Calu3 (cell line): Measurements from ENCODE around the gene PIGBOS1. TPM values are rescaled to one million over a fixed set of nuclear protein-coding genes. Genes with fewer than 3 reads are reported as not detected.

Experiments used
- BruUV-seq: library from RNA; stranded (reverse); fragments of 400-500 nt; replicated peaks from 2 replicates; lab custom pipeline; 2021; lab: Mats Ljungman, UMichigan
- CTCF ChIA-PET: fragments of 300-600 bp; sonication (Branson Sonifier 250); formaldehyde crosslinking; loops from one replicate; lab custom pipeline; 2022; ENCODE audit warnings: antibody characterized with exemption; lab: Charles Lee
- DNase-seq: peaks from one replicate; pipeline ENCODE4 v3.0.0; 2022
- H3K27ac Mint-ChIP-seq: one replicate; pipeline ENCODE4 v1.8.0; 2022; ENCODE audit warnings: mixed read lengths; ENCODE audit not compliant: unreplicated experiment
- H3K27me3 Mint-ChIP-seq: one replicate; pipeline ENCODE4 v1.8.0; 2022; ENCODE audit warnings: mixed read lengths; ENCODE audit not compliant: unreplicated experiment
- H3K36me3 Mint-ChIP-seq: one replicate; pipeline ENCODE4 v1.8.0; 2022; ENCODE audit warnings: mild to moderate bottlenecking, moderate library complexity, mixed read lengths; ENCODE audit not compliant: insufficient read depth, unreplicated experiment
- H3K4me1 Mint-ChIP-seq: one replicate; pipeline ENCODE4 v1.8.0; 2022; ENCODE audit warnings: mild to moderate bottlenecking, low read depth, mixed read lengths; ENCODE audit not compliant: unreplicated experiment
- H3K4me3 Mint-ChIP-seq: one replicate; pipeline ENCODE4 v1.8.0; 2022; ENCODE audit warnings: mild to moderate bottlenecking, low read depth, moderate library complexity, mixed read lengths; ENCODE audit not compliant: unreplicated experiment
- H3K9me3 Mint-ChIP-seq: one replicate; pipeline ENCODE4 v1.8.0; 2022; ENCODE audit warnings: low read depth, mixed read lengths; ENCODE audit not compliant: unreplicated experiment
- intact Hi-C: fragments of 100-400 bp; cut with micrococcal nuclease; formaldehyde crosslinking; loops from one replicate; pipeline ENCODE4 v1.10.0; 2022; ENCODE audit not compliant: unreplicated experiment
- total RNA-seq: library from RNA; stranded (reverse); gene quantifications from 2 replicates; pipeline ENCODE4 v1.2.3, GENCODE V29; 2022
- TF ChIP-seq, protein P1 (sequence below): fragments of 200-600 bp; IDR thresholded peaks from one replicate; pipeline ENCODE4 v1.8.0; 2022; ENCODE audit warnings: antibody characterized with exemption; ENCODE audit not compliant: unreplicated experiment

The PIGBOS1 gene
- total RNA-seq, 1 experiment from 2014 or later = 16.6 TPM

DNA sequence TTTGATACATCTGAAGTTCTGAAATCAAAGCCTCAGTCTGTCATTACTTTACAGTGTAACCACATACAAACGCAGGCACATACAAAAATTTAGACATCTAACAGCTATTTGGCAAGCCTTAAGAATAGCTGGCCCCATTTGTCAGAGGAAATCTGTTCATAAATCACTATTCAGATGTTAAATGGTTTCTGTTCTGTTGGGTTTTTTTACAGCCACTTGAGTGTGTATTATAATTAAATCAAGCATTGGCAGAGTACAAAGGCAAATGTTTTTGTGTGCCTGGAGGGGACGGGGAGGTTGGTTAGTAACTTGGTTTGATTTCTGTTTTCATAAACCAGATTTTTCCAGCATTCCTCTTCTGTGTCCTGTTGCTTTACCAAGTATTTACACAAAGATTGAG is 24.2 kb upstream of the PIGBOS1 start:
- intact Hi-C loops = no loop called here

DNA sequence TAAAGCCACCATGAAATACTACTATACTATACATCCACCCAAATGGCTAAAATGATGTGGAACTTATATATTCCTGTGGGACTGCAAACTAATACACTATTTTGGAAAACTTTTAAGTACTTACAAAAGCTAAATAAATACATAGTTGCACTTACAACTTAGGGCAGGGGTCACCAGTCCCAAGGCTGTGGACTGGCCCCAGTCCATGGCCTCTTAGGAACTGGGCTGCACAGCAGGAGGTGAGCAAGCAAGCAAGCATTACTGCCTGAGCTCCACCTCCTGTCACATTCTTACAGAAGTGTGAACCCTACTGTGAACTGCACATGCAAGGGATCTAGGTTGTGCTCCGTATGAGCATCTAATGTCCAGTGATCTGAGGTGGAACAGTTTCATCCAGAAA is 18.2 kb upstream of the PIGBOS1 start:
- Mint-ChIP-seq H3K27ac (no peak overlapping the region), H3K4me1 (no peaks in the 10 kb centered on the region), H3K9me3 (no peaks in the 10 kb centered on the region), H3K27me3 (no peaks in the 10 kb centered on the region), H3K4me3 (no peak overlapping the region), H3K36me3 (no peaks in the 10 kb centered on the region)
- TF ChIP-seq, protein P1, sequence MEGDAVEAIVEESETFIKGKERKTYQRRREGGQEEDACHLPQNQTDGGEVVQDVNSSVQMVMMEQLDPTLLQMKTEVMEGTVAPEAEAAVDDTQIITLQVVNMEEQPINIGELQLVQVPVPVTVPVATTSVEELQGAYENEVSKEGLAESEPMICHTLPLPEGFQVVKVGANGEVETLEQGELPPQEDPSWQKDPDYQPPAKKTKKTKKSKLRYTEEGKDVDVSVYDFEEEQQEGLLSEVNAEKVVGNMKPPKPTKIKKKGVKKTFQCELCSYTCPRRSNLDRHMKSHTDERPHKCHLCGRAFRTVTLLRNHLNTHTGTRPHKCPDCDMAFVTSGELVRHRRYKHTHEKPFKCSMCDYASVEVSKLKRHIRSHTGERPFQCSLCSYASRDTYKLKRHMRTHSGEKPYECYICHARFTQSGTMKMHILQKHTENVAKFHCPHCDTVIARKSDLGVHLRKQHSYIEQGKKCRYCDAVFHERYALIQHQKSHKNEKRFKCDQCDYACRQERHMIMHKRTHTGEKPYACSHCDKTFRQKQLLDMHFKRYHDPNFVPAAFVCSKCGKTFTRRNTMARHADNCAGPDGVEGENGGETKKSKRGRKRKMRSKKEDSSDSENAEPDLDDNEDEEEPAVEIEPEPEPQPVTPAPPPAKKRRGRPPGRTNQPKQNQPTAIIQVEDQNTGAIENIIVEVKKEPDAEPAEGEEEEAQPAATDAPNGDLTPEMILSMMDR = no peak
- no TSS peak for BruUV-seq
- intact Hi-C loops = no loop called here
- CTCF ChIA-PET = no interaction called here
- no peak for DNase-seq

More for the DNA sequence above, 24.2 kb upstream of the PIGBOS1 start:
- H3K36me3 Mint-ChIP-seq = peaks cover 10% of the 10 kb centered on the region
- no peaks in the 10 kb centered on the region for H3K9me3 Mint-ChIP-seq
- no peak for DNase-seq
- no peaks in the 10 kb centered on the region for H3K27me3 Mint-ChIP-seq
- H3K4me1 Mint-ChIP-seq = no peaks in the 10 kb centered on the region
- no TSS peak for BruUV-seq
- TF ChIP-seq, protein P1 = no peak
- H3K27ac Mint-ChIP-seq = no peak overlapping the region
- no peak overlapping the region for H3K4me3 Mint-ChIP-seq
- CTCF ChIA-PET = no interaction called here

DNA sequence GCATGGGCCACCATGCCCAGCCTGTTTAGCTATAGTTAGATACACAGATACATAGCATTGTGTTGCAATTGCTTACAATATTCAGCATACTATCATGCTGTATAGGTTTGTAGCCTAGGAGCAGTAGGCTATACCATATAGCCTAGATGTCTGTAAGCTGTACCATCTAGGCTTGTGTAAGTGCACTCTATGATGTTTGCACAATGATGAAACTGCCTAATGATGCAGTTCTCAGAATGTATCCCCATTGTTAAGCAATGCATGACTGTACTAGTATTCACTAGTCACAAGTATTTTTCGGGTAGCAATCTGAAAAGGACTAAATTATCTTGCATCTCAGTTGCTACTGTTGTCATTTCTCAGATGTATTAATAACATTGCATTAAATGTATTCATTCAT is 16.1 kb upstream of the PIGBOS1 start:
- Mint-ChIP-seq H3K4me1 (no peaks in the 10 kb centered on the region), H3K27me3 (no peaks in the 10 kb centered on the region), H3K27ac (no peak overlapping the region), H3K9me3 (no peaks in the 10 kb centered on the region), H3K36me3 (no peaks in the 10 kb centered on the region), H3K4me3 (no peak overlapping the region)
- BruUV-seq = no TSS peak
- CTCF ChIA-PET = no interaction called here
- intact Hi-C loops = no loop called here
- no peak for DNase-seq
- TF ChIP-seq, protein P1 = no peak

DNA sequence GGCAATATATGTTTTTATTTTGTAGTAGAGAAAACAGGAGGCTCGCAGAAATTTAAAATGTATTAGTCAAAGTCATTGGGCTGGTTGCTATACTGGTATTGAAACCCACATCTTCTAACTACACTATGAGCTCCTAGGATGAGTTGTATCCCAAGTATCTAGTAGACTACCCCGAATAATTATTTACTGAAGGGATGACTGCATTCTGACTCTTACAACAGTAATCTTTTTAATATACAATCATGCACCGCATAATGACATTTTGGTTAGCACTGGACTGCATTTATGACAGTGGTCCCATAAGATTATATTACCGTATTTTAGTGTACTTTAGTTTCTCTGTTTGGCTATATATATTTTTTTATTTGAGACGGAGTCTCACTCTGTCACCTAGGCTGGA is 15.4 kb upstream of the PIGBOS1 start:
- Mint-ChIP-seq H3K27ac (no peak overlapping the region), H3K9me3 (no peaks in the 10 kb centered on the region), H3K4me3 (no peak overlapping the region), H3K27me3 (no peaks in the 10 kb centered on the region), H3K36me3 (no peaks in the 10 kb centered on the region), H3K4me1 (no peaks in the 10 kb centered on the region)
- TF ChIP-seq, protein P1 = no peak
- DNase-seq = no peak
- no TSS peak for BruUV-seq
- CTCF ChIA-PET = no interaction called here
- intact Hi-C loops = no loop called here
